Heart left ventricle (tissue), 13 donors: ENCODE data around the gene MED27.

Source experiments
- CTCF ChIP-seq, 12 donors: fragments of 200-600 bp; sonication (generic) in 4 of 12; IDR thresholded peaks; one replicate each; pipeline versions ENCODE4 v1.5.0 to v1.8.0; 2018 to 2022; ENCODE audit warnings: antibody characterized with exemption in 12 of 12, mild to moderate bottlenecking in 5 of 12
- POLR2A ChIP-seq, 2 donors: fragments of 450-650 bp; IDR thresholded peaks; one replicate each; pipeline ENCODE4 v1.6.1; 2017; ENCODE audit warnings: antibody characterized with exemption in 2 of 2, mild to moderate bottlenecking in 2 of 2, moderate library complexity in 2 of 2
- donor health status: ischemic (EF 13 %, LVEDD 7.1; RV severe dilation, severe dysfunction).
- donor health status: DM: no; HTN: yes; CAD: no.
- donor health status: DM: no; HTN: no; CAD: no.
- donor health status: ischemic (EF 25% LVEDD 6.9; RV normal size, moderate dysfunction).
- donor health status: ischemic (EF 25% LVEDD 5.7; RV mildly dilated, moderate dysfunction).
- donor health status: ischemic (EF 35%, LVEDD 5.7; RV mildly dilated, moderate dysfunction).
- donor health status: nonischemic (EF 11% LVEDD 7.7; RV severe dilation, severe dysfunction).
- donor health status: DM: yes; HTN: yes; CAD: no.
- donor health status: PGD.
- donor health status: ischemic (EF 29% LVEDD 5.4; RV normal size, mild dysfunction).
- donor health status: nonischemic (EF 23%, LVEDD 6.1; RV moderate dilation, normal function).

- TF ChIP-seq CTCF (IDR thresholded peaks at IDR 0.05) (no peak), POLR2A (IDR thresholded peaks at IDR 0.05) (no peak)
Observed at GRCh38 chr9:131827821-131828369, 251.8 kb downstream of the MED27 start.
